Breast epithelium (tissue), 4 donors: ENCODE data around the gene HAPLN3. TPM values are rescaled to one million over a fixed set of nuclear protein-coding genes. Genes with fewer than 3 reads are reported as not detected.

Experiments used
- DNase-seq, 2 donors: peaks; one replicate each; pipeline ENCODE4 v3.0.0-alpha.2; 2019; ENCODE audit warnings: low spot score in 2 of 2
- H3K27ac ChIP-seq, 2 donors: fragments of 200-600 bp; sonication (generic) in 1 of 2; one replicate each; pipeline ENCODE4 v1.5.1; 2016 to 2019; ENCODE audit warnings: mild to moderate bottlenecking in 1 of 2
- H3K27me3 ChIP-seq, 2 donors: fragments of 200-600 bp; sonication (generic) in 1 of 2; one replicate each; pipeline versions ENCODE4 v1.5.1 to v1.6.0; 2017 to 2019; ENCODE audit warnings: control low read depth in 1 of 2, mild to moderate bottlenecking in 1 of 2
- H3K36me3 ChIP-seq: fragments of 200-600 bp; one replicate; pipeline ENCODE4 v1.5.1; 2019
- H3K4me1 ChIP-seq, 2 donors: fragments of 200-600 bp; sonication (generic); one replicate each; pipeline ENCODE4 v1.5.1; 2016 to 2019; ENCODE audit warnings: control low read depth in 1 of 2
- H3K4me3 ChIP-seq, 3 donors: fragments of 200-600 bp; sonication (generic); 1 replicate in 2 of 3; 2 replicates in 1 of 3; pipeline ENCODE4 v1.5.1; 2016 to 2019; ENCODE audit warnings: mild to moderate bottlenecking in 3 of 3, moderate library complexity in 2 of 3
- H3K9me3 ChIP-seq, 2 donors: fragments of 200-600 bp; sonication (generic) in 1 of 2; one replicate each; pipeline ENCODE4 v1.5.1; 2016 to 2019; ENCODE audit warnings: control low read depth in 1 of 2
- CTCF ChIP-seq, 3 donors: fragments of 450-650 bp; IDR thresholded peaks; one replicate each; pipeline ENCODE4 v1.5.1; 2016 to 2017; ENCODE audit warnings: antibody characterized with exemption in 3 of 3, mild to moderate bottlenecking in 3 of 3, moderate library complexity in 3 of 3
- POLR2A ChIP-seq: fragments of 450-650 bp; IDR thresholded peaks from one replicate; pipeline ENCODE4 v1.6.1; 2016; ENCODE audit warnings: antibody characterized with exemption, mild to moderate bottlenecking, moderate library complexity
- POLR2AphosphoS5 ChIP-seq, 3 donors: sonication (generic); formaldehyde crosslinking; IDR thresholded peaks; one replicate each; pipeline ENCODE4 v1.6.1; 2017; ENCODE audit warnings: antibody characterized with exemption in 3 of 3
- intact Hi-C: fragments of 100-400 bp; cut with DNase I; formaldehyde crosslinking; loops from one replicate; pipeline ENCODE4 v1.15.1; 2023; ENCODE audit warnings: low total_unique reads
- total RNA-seq, 3 donors: library from RNA; depleted of rRNA; stranded (reverse); fragments of >200 nt; gene quantifications; one replicate each; pipeline ENCODE4 v1.1.0, GENCODE V29; 2016

The HAPLN3 gene
- total RNA-seq, 3 donors from 2014 or later: 3.4 to 24.6 (median 11.1) TPM

DNA sequence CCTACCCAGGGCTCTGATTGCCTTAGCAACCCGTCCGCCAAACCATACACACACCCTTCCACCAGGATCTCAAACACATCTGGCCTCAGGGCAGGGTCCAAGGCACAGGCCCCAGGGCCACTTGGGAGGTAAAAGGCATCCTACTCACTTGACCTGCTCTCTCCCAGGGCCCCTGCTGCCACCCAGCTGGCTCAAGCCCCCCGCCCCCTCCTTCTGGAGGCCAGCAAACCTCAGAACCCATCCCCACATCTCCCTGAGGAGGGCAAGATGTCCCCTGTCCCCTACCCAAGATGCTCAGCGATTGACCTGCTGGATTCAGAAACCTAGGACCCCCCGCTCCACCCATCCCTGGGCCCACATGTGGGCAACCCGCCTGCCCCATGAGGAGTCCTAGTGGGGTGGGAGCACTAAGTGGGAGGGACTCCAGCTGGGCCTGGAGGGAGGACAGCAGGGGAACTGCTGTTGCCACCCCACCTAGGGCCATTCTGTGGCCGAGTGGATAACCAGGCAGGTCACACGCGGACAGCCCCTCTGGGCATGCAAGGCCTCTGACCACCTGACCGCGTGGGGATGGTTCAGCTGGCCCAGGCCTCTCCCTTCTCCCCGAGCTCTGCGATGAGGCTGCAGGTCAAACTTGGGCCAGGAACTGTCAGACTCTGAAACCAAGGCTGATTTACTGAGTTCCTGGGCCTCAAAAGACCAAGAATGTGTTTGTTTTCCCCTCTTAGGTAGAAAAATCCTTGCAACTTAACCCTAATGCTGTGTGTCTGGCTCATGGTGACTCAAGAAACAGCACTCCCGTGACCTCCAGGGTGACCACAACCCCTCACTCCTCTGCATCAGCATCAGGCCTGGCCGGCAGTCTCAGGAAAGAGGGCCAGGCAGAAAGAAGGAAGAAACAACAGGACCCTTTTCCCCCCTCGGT, 13.6 kb upstream of the HAPLN3 start:
- Histone ChIP-seq H3K27me3 (no peaks in the 10 kb centered on the region), H3K27ac (peak overlapping the region; percentile 67 to 86), H3K4me3 (peak overlapping the region in 2 of 3 donors; percentile 80 to 98), H3K9me3 (no peaks in the 10 kb centered on the region), H3K4me1 (peaks cover 8 to 15% of the 10 kb centered on the region in 2 donors), H3K36me3 (no peaks in the 10 kb centered on the region)
- intact Hi-C loops: loop anchor here (5.0 to 10.0 kb wide), 2 partner anchors 108 to 256 kb away; no protein-coding TSS in a partner anchor
- TF ChIP-seq POLR2AphosphoS5 (IDR thresholded peaks at IDR 0.05): no peak
- no peak for TF ChIP-seq POLR2A
- TF ChIP-seq CTCF (IDR thresholded peaks at IDR 0.05): no peak
- DNase-seq: no peak

DNA sequence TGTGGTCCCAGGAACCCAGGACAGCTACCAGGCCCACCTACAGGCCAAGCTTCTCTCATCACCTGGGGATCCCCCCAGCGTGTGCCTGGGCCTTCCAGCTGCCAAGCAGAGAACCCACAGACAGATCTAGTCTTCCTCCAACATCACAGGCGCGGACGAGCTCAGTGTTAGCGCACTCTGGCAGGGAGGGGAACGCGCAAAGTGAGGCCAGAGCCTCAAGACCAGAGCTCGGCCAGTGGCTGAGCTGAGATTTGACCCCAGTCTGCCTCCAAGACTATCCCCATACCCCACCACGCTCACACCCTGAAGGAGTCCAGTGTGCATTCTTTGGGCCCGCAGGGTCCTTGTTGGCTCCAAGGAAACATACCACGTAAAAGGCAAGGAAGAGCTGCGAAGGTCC, 12.8 kb upstream of the HAPLN3 start:
- Histone ChIP-seq H3K27me3 (no peaks in the 10 kb centered on the region), H3K4me1 (peaks cover 4 to 15% of the 10 kb centered on the region in 2 donors), H3K36me3 (no peaks in the 10 kb centered on the region), H3K4me3 (peak overlapping the region in 2 of 3 donors; percentile 80 to 98), H3K27ac (peak overlapping the region; percentile 67 to 86), H3K9me3 (no peaks in the 10 kb centered on the region)
- no peak for TF ChIP-seq POLR2A
- no peak for TF ChIP-seq POLR2AphosphoS5 (IDR thresholded peaks at IDR 0.05)
- no peak for TF ChIP-seq CTCF (IDR thresholded peaks at IDR 0.05)
- intact Hi-C loops: loop anchor here (5.0 to 10.0 kb wide), 2 partner anchors 109 to 257 kb away; no protein-coding TSS in a partner anchor
- no peak for DNase-seq

GRCh38 chr15:88907111-88907510, 11.8 kb upstream of the HAPLN3 start:
- DNase-seq: no peak
- intact Hi-C loops: loop anchor here (5.0 to 10.0 kb wide), 2 partner anchors 110 to 258 kb away; no protein-coding TSS in a partner anchor
- no peak overlapping the region for H3K4me3 ChIP-seq
- no peaks in the 10 kb centered on the region for H3K36me3 ChIP-seq
- H3K4me1 ChIP-seq: peaks cover 4 to 15% of the 10 kb centered on the region in 2 donors
- TF ChIP-seq CTCF (IDR thresholded peaks at IDR 0.05): no peak
- no peak for TF ChIP-seq POLR2AphosphoS5 (IDR thresholded peaks at IDR 0.05)
- TF ChIP-seq POLR2A: no peak
- no peaks in the 10 kb centered on the region for H3K27me3 ChIP-seq
- no peaks in the 10 kb centered on the region for H3K9me3 ChIP-seq
- peak overlapping the region; percentile 52 to 86 for H3K27ac ChIP-seq

- Histone ChIP-seq H3K27ac (peak overlapping the region in 1 of 2 donors; percentile 52), H3K27me3 (no peaks in the 10 kb centered on the region), H3K4me1 (peaks cover 4 to 15% of the 10 kb centered on the region in 2 donors), H3K36me3 (no peaks in the 10 kb centered on the region), H3K4me3 (no peak overlapping the region), H3K9me3 (no peaks in the 10 kb centered on the region)
- no peak for DNase-seq
- TF ChIP-seq POLR2AphosphoS5 (IDR thresholded peaks at IDR 0.05) (no peak), POLR2A (no peak), CTCF (IDR thresholded peaks at IDR 0.05) (no peak)
- intact Hi-C loops: loop anchor here (5.0 to 10.0 kb wide), 2 partner anchors 111 to 258 kb away; no protein-coding TSS in a partner anchor
Measured at GRCh38 chr15:88906551-88906950, 11.2 kb upstream of the HAPLN3 start.

- H3K27me3 ChIP-seq: no peaks in the 10 kb centered on the region
- H3K36me3 ChIP-seq: no peaks in the 10 kb centered on the region
- TF ChIP-seq POLR2AphosphoS5 (IDR thresholded peaks at IDR 0.05): no peak
- TF ChIP-seq CTCF (IDR thresholded peaks at IDR 0.05): no peak
- TF ChIP-seq POLR2A: no peak
- no peaks in the 10 kb centered on the region for H3K9me3 ChIP-seq
- DNase-seq: no peak
- peak overlapping the region; percentile 48 to 52 for H3K27ac ChIP-seq
- H3K4me3 ChIP-seq: no peak overlapping the region
- intact Hi-C loops: loop anchor here (5.0 to 10.0 kb wide), 2 partner anchors 111 to 259 kb away; no protein-coding TSS in a partner anchor
- peaks cover 4 to 15% of the 10 kb centered on the region in 2 donors for H3K4me1 ChIP-seq
Measured at GRCh38 chr15:88906130-88906529, 10.8 kb upstream of the HAPLN3 start.
